HG02610 (cell line): ENCODE measurements around the gene F5.

Experiments
- ATAC-seq: cut with Tn5 transposase; IDR thresholded peaks from one replicate; pipeline ENCODE4 v1.9.1; 2021; ENCODE audit warnings: mild to moderate bottlenecking, moderate library complexity; ENCODE audit not compliant: unreplicated experiment

The F5 gene

GRCh38 chr1:169586395-169587255 is at the start of gene F5:
F5 (minus strand) TSS chr1:169586481; CDS start chr1:169586386, 95 bp downstream.
- ATAC-seq = peak; percentile 98

GRCh38 chr1:169634877-169635276 is 48.6 kb upstream of the F5 start:
- ATAC-seq = no peak

GRCh38 chr1:169634145-169634544 is 47.9 kb upstream of the F5 start:
- no peak for ATAC-seq

- no peak for ATAC-seq
These were observed 45.0 kb upstream of the F5 start for GRCh38 chr1:169631249-169631648.

GRCh38 chr1:169630006-169630405 is 43.7 kb upstream of the F5 start, which contains the start of gene SELP:
SELP (minus strand) TSS chr1:169630124; CDS start chr1:169630074, 50 bp downstream.
- no peak for ATAC-seq

- ATAC-seq = no peak
These were observed 38.6 kb upstream of the F5 start for GRCh38 chr1:169624912-169625311.

GRCh38 chr1:169624122-169624521 is 37.8 kb upstream of the F5 start:
- ATAC-seq = no peak

- no peak for ATAC-seq
These were observed 37.0 kb upstream of the F5 start for GRCh38 chr1:169623132-169623926.

- ATAC-seq = no peak
These were observed 34.3 kb upstream of the F5 start for GRCh38 chr1:169620565-169620964.

- ATAC-seq = no peak
These were observed 32.1 kb upstream of the F5 start for GRCh38 chr1:169618367-169618766.

GRCh38 chr1:169615803-169616202 is 29.5 kb upstream of the F5 start:
- no peak for ATAC-seq

GRCh38 chr1:169610858-169611257 is 24.6 kb upstream of the F5 start:
- ATAC-seq = no peak

- ATAC-seq = no peak
These were observed 23.8 kb upstream of the F5 start for GRCh38 chr1:169610108-169610507.

- no peak for ATAC-seq
These were observed 21.9 kb upstream of the F5 start for GRCh38 chr1:169608226-169608625.

- ATAC-seq = peak; percentile 46
These were observed 18.7 kb upstream of the F5 start for GRCh38 chr1:169604781-169605560.

- no peak for ATAC-seq
These were observed 15.0 kb upstream of the F5 start for GRCh38 chr1:169601096-169601881.

GRCh38 chr1:169595764-169596711 is 9.8 kb upstream of the F5 start:
- ATAC-seq = no peak

GRCh38 chr1:169594391-169594790 is 8.1 kb upstream of the F5 start:
- ATAC-seq = peak; percentile 88

- ATAC-seq = no peak
These were observed 4.7 kb upstream of the F5 start for GRCh38 chr1:169590932-169591331.
